ENCODE data around the gene PIM3. TPM values are rescaled to one million over a fixed set of nuclear protein-coding genes. Genes with fewer than 3 reads are reported as not detected.

Gene PIM3
- total and polyA plus RNA-seq, 10 of the 15 experiments (the other 5 are each of a cell fraction or from before 2014, with no cell fraction given): 0.31 to 60.8 (median 12.4) TPM

GRCh38 chr22:49962012-49962750 is 1.6 kb downstream of the PIM3 start (continued):
- TF ChIP-seq, protein P1, sequence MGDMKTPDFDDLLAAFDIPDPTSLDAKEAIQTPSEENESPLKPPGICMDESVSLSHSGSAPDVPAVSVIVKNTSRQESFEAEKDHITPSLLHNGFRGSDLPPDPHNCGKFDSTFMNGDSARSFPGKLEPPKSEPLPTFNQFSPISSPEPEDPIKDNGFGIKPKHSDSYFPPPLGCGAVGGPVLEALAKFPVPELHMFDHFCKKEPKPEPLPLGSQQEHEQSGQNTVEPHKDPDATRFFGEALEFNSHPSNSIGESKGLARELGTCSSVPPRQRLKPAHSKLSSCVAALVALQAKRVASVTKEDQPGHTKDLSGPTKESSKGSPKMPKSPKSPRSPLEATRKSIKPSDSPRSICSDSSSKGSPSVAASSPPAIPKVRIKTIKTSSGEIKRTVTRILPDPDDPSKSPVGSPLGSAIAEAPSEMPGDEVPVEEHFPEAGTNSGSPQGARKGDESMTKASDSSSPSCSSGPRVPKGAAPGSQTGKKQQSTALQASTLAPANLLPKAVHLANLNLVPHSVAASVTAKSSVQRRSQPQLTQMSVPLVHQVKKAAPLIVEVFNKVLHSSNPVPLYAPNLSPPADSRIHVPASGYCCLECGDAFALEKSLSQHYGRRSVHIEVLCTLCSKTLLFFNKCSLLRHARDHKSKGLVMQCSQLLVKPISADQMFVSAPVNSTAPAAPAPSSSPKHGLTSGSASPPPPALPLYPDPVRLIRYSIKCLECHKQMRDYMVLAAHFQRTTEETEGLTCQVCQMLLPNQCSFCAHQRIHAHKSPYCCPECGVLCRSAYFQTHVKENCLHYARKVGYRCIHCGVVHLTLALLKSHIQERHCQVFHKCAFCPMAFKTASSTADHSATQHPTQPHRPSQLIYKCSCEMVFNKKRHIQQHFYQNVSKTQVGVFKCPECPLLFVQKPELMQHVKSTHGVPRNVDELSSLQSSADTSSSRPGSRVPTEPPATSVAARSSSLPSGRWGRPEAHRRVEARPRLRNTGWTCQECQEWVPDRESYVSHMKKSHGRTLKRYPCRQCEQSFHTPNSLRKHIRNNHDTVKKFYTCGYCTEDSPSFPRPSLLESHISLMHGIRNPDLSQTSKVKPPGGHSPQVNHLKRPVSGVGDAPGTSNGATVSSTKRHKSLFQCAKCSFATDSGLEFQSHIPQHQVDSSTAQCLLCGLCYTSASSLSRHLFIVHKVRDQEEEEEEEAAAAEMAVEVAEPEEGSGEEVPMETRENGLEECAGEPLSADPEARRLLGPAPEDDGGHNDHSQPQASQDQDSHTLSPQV (IDR thresholded peaks at IDR 0.05): no peak
- TF ChIP-seq YBX1 (IDR thresholded peaks at IDR 0.05): no peak
- no peak; the same call in 1 of the 2 replicates for TF ChIP-seq NR2C1 (IDR thresholded peaks at IDR 0.05)
- TF ChIP-seq FOS (IDR thresholded peaks at IDR 0.05; ENCODE audit: borderline replicate concordance, extremely low read depth, insufficient read length): no peak
- no peak for TF ChIP-seq USF2 (IDR thresholded peaks at IDR 0.05; ENCODE audit: borderline replicate concordance, low read depth, low read length)
- TF ChIP-seq BMI1 (IDR thresholded peaks at IDR 0.05; ENCODE audit: borderline replicate concordance): no peak
- TF ChIP-seq RFX5 (IDR thresholded peaks at IDR 0.05; ENCODE audit: low read depth, low read length): no peak
- TF ChIP-seq SMAD1 (IDR thresholded peaks at IDR 0.05; ENCODE audit: low read depth, partially characterized antibody): peak; percentile 70
- TF ChIP-seq, protein P2, sequence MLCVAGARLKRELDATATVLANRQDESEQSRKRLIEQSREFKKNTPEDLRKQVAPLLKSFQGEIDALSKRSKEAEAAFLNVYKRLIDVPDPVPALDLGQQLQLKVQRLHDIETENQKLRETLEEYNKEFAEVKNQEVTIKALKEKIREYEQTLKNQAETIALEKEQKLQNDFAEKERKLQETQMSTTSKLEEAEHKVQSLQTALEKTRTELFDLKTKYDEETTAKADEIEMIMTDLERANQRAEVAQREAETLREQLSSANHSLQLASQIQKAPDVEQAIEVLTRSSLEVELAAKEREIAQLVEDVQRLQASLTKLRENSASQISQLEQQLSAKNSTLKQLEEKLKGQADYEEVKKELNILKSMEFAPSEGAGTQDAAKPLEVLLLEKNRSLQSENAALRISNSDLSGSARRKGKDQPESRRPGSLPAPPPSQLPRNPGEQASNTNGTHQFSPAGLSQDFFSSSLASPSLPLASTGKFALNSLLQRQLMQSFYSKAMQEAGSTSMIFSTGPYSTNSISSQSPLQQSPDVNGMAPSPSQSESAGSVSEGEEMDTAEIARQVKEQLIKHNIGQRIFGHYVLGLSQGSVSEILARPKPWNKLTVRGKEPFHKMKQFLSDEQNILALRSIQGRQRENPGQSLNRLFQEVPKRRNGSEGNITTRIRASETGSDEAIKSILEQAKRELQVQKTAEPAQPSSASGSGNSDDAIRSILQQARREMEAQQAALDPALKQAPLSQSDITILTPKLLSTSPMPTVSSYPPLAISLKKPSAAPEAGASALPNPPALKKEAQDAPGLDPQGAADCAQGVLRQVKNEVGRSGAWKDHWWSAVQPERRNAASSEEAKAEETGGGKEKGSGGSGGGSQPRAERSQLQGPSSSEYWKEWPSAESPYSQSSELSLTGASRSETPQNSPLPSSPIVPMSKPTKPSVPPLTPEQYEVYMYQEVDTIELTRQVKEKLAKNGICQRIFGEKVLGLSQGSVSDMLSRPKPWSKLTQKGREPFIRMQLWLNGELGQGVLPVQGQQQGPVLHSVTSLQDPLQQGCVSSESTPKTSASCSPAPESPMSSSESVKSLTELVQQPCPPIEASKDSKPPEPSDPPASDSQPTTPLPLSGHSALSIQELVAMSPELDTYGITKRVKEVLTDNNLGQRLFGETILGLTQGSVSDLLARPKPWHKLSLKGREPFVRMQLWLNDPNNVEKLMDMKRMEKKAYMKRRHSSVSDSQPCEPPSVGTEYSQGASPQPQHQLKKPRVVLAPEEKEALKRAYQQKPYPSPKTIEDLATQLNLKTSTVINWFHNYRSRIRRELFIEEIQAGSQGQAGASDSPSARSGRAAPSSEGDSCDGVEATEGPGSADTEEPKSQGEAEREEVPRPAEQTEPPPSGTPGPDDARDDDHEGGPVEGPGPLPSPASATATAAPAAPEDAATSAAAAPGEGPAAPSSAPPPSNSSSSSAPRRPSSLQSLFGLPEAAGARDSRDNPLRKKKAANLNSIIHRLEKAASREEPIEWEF (IDR thresholded peaks at IDR 0.05; ENCODE audit: insufficient replicate concordance, low read depth, low read length): no peak
- TF ChIP-seq CHD4 (IDR thresholded peaks at IDR 0.05): no peak
- TF ChIP-seq KAT2A (conservative IDR thresholded peaks at IDR 0.05; ENCODE audit: control insufficient read depth, low read depth, low read length): no peak
- TF ChIP-seq RELA (IDR thresholded peaks at IDR 0.05; ENCODE audit: borderline replicate concordance, partially characterized antibody): peak; percentile 75
- TF ChIP-seq CHD2 (IDR thresholded peaks at IDR 0.05; ENCODE audit: borderline replicate concordance, low read depth, low read length): peak; percentile 26; the same call in 1 of the 2 replicates
- no peak for TF ChIP-seq STAT3 (IDR thresholded peaks at IDR 0.05; ENCODE audit: low read depth, low read length)
- TF ChIP-seq SKIL (IDR thresholded peaks at IDR 0.05; ENCODE audit: low read depth, poor library complexity, severe bottlenecking): peak; percentile 60
- no peak for TF ChIP-seq SUZ12 (IDR thresholded peaks at IDR 0.05; ENCODE audit: unreplicated experiment)
- peak; percentile 79 for TF ChIP-seq IKZF2 (IDR thresholded peaks at IDR 0.05)
